GM21515 (cell line): ENCODE data around the gene CLPSL2.
"Not testable (repeated sequence)": the region's sequence is repeated elsewhere in the genome, so short reads cannot be mapped to it uniquely, and the experiment has no call there.

ENCODE experiments used
- ATAC-seq: cut with Tn5 transposase; IDR thresholded peaks from one replicate; pipeline ENCODE4 v1.9.1; 2021; ENCODE audit not compliant: unreplicated experiment

The CLPSL2 gene, protein sequence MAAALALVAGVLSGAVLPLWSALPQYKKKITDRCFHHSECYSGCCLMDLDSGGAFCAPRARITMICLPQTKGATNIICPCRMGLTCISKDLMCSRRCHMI

GRCh38 chr6:35776364-35777215 lies at the start of gene CLPSL2:
CLPSL2 (plus strand) TSS chr6:35776598; CDS start chr6:35776619, 21 bp downstream.
- ATAC-seq = no peak

- ATAC-seq = peak; percentile 8
These were observed 49.0 kb upstream of the CLPSL2 start for GRCh38 chr6:35727231-35727934.

GRCh38 chr6:35727935-35728682 lies 48.3 kb upstream of the CLPSL2 start:
- peak; percentile 46 for ATAC-seq

DNA sequence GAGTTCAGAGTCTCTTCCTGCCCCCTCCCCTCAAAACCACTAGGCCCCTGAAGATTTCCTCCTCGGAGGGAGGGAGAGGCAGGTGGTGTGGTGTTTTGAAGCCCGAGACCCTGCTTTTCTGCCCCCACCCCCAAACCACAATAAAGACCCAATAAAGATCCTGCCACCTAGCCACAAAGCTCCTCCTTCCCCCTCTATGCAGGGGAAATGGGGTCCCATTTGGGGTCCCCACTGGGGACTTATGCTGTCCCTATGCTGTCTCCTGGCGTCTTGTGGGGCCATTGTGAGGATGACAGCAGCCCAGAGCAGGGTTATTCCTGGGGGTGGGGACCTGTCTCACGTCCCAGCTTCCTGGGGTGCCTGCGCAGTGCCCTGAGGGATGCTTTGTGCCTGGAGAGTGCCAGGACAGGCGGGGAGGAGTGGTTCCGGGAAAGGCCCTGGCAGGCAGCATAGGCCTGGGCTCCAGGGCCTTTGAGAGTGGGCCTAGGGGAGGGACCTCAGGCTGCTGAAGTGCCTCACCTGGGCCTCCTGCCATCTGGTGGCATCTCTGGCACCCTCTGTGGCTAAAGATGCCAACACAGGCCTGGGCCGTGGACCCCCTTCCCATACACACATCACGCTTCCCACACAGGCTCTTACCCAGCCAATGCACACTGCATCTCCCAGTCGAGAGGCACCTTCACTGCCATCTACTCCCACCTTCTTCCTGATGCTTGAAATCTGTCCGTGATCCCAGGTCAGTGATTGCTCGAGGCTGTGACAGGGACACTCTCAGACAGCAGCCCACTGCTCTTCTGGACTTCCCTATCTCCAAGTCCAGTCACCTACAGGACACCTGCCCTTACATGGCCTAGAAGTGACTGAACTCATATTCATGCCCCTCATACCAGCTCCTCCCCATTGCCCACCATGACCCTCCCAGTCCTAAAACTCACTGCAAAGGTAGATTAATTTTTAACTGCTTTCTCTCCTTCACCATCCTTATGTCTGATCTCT lies 47.4 kb upstream of the CLPSL2 start:
- ATAC-seq = no peak

DNA sequence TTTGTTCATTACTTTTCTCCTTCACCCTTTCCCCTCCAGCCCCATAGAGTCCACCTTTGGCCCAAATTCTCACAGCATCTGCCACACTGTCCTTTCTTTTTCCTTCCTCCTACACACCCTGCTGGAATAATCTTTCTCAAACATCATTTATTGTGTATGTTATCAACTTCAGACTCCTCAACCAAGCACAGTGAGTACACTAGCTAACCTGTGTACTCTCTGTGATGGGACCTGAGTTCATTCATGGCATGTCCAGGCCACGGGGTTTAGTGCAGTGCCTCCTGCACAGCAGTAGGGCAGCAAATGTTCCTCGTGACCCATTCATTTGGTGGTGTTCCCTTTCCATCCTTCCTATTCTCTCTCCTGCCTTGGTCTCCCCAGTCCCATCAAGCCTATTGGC lies 46.7 kb upstream of the CLPSL2 start:
- no peak for ATAC-seq

DNA sequence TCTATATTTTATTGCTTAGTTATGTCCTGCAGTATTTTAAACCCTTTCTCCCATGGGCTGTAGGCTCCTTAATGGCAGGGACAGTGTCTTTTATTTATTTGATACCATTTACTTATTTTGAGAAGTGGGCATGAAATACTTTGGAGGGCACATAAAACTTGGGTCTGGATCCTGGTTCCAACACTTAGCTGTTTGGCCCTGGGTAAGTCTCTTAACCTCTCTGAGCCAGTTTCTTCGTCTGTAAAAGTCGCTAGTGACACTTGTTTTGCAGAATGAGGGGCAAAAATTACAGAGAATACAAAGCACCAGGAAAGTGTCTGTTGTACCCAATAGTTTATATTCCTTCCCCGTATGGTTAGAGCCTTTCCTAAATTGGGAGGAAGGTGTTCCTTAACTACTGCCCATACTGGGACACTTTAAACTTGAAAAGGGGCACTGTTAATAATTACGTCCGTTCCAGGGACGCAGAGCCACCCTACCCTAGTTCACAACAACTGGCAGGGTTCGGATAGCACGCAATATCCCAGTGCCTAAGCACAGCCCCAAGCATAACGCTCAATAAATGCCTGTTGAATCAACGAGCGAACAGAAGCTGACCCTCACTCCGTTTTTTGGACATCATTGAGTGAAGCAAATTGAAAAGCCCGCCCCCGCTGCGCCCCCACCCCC lies 45.5 kb upstream of the CLPSL2 start:
- no peak for ATAC-seq

- ATAC-seq = peak; percentile 44
These were observed 45.0 kb upstream of the CLPSL2 start for GRCh38 chr6:35731414-35731735.

GRCh38 chr6:35731736-35732532 lies 44.5 kb upstream of the CLPSL2 start:
- peak; percentile 49 for ATAC-seq

DNA sequence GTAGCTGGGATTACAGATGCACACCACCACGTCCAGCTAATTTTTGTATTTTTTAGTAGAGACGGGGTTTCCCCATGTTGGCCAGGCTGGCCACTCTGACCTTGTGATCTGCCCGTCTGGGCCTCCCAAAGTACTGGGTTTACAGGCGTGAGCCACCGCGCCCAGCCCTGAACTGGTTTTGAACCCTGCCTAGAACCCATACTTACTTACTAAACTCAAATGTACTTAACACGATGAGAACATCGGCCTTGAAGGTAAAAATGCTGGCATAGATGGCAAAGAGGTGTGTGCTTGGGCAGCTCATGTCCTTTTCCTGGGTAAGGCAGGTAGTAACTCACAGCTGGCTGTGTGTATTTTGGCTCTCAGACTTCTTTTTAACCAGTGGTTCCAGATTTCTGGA lies 42.8 kb upstream of the CLPSL2 start:
- no peak for ATAC-seq

GRCh38 chr6:35734319-35734718 lies 42.1 kb upstream of the CLPSL2 start:
- ATAC-seq = not testable (repeated sequence)

GRCh38 chr6:35735452-35735851 lies 40.9 kb upstream of the CLPSL2 start:
- no peak for ATAC-seq

- ATAC-seq = no peak
These were observed 40.0 kb upstream of the CLPSL2 start for GRCh38 chr6:35736253-35736894.

GRCh38 chr6:35736982-35737412 lies 39.4 kb upstream of the CLPSL2 start, which contains the start of gene ARMC12:
ARMC12 (plus strand) TSS chr6:35737032; CDS start chr6:35737109, 77 bp downstream.
- no peak for ATAC-seq

- ATAC-seq = no peak
These were observed 38.8 kb upstream of the CLPSL2 start for GRCh38 chr6:35737413-35738211.

GRCh38 chr6:35739645-35740524 lies 36.5 kb upstream of the CLPSL2 start:
- no peak for ATAC-seq

GRCh38 chr6:35742842-35743241 lies 33.6 kb upstream of the CLPSL2 start:
- ATAC-seq = no peak
